GM18505 (cell line): ENCODE measurements around the gene TMEM91.

Experiments
- ATAC-seq: cut with Tn5 transposase; IDR thresholded peaks from one replicate; pipeline ENCODE4 v1.9.1; 2021; ENCODE audit not compliant: unreplicated experiment
- POLR2A ChIP-seq: IDR thresholded peaks from 4 replicates; pipeline ENCODE4 v1.6.1; 2011; ENCODE audit warnings: borderline replicate concordance; ENCODE audit not compliant: insufficient read depth, insufficient read length; ENCODE audit errors: extremely low read depth

The TMEM91 gene

GRCh38 chr19:41415154-41415571 is 38.8 kb downstream of the TMEM91 start:
- no peak for ATAC-seq
- TF ChIP-seq POLR2A, result no peak

GRCh38 chr19:41416194-41416674 is 39.9 kb downstream of the TMEM91 start:
- no peak for ATAC-seq
- no peak for TF ChIP-seq POLR2A

DNA sequence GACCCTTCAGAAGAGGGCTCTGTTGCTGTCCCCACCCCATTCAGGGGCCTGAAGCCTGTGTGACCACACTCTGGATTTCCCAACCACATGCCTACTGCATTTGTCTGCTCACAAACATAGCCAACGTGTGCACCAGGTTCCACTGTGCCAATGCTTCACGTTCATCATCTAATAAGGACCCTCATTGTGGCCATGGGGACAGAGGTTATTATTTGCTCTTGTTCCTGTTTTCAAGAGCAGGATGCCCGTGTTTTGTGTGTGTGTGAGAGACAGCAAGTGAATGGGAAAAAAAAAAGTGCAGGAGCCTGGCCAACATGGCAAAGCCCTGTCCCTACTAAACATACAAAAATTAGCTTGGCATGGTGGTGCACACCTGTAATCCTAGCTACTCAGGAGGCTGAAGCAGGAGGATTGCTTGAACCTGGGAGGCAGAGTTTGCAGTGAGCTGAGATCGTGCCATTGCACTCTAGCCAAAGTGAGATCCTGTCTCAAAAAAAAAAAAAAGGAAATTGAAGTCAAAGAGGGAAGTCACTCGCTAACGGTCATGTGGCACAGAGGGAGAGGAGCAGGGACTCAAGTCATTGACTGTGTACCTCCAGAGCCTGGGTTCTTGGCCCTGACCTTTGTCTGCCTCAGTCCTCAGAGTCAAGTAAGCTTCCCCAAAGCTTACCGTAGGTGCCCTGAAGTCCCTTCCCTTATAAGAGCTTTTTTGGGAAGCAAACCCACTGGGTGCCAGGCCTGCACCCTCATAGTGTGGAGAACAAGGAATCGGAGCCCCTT is 44.0 kb downstream of the TMEM91 start:
- ATAC-seq, result no peak
- no peak for TF ChIP-seq POLR2A

DNA sequence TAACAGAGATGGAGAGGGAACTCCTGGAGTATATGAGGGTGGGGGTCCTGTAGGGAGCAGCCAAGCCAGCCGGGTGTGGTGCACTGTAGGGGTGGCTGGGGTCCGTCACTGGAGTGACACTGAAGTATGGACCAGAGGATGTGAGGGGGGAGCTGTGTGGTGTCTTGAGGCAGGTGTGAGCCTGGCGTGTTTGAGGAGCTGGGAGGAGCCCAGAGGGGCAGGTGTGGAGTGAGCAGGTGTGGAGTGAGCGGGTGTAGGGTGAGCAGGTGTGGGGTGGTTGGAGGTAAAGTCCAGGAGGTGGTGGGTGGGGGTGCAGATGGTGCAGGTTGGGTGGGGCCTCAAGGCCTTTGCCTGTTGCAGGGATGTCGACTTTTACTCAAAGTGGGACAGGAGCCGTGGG is 45.0 kb downstream of the TMEM91 start:
- ATAC-seq, result no peak
- no peak for TF ChIP-seq POLR2A

GRCh38 chr19:41421973-41422372 is 45.6 kb downstream of the TMEM91 start:
- no peak for TF ChIP-seq POLR2A
- no peak for ATAC-seq

DNA sequence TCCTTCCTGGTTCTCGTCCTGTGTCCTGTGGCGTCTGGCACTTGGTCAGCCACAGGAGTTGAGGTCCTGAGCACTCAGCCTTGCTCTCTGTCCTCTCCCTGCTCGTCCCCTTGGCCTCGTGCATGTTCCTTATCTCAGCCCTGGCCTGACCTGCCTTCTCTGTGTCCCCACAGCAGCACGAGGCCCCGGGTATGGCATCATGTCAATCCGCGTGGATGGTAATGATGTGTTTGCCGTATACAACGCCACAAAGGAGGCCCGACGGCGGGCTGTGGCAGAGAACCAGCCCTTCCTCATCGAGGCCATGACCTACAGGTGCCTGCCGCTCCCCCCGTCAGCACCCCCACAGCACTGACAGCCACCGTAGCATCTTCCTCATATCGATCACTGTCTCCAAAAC is 46.1 kb downstream of the TMEM91 start:
- TF ChIP-seq POLR2A, result no peak
- ATAC-seq, result no peak

DNA sequence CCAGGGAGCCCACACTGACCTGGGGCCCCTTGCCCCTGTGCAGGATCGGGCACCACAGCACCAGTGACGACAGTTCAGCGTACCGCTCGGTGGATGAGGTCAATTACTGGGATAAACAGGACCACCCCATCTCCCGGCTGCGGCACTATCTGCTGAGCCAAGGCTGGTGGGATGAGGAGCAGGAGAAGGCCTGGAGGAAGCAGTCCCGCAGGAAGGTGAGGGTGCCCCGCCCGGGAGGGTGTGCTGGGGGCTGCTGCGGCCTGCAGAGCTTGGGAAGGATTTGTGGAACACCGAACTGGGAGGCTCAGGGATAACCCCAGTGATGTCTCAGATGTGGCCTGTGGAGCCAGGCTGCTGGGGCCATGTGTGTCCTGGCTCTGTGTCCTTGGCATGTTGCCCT is 46.6 kb downstream of the TMEM91 start:
- TF ChIP-seq POLR2A, result no peak

DNA sequence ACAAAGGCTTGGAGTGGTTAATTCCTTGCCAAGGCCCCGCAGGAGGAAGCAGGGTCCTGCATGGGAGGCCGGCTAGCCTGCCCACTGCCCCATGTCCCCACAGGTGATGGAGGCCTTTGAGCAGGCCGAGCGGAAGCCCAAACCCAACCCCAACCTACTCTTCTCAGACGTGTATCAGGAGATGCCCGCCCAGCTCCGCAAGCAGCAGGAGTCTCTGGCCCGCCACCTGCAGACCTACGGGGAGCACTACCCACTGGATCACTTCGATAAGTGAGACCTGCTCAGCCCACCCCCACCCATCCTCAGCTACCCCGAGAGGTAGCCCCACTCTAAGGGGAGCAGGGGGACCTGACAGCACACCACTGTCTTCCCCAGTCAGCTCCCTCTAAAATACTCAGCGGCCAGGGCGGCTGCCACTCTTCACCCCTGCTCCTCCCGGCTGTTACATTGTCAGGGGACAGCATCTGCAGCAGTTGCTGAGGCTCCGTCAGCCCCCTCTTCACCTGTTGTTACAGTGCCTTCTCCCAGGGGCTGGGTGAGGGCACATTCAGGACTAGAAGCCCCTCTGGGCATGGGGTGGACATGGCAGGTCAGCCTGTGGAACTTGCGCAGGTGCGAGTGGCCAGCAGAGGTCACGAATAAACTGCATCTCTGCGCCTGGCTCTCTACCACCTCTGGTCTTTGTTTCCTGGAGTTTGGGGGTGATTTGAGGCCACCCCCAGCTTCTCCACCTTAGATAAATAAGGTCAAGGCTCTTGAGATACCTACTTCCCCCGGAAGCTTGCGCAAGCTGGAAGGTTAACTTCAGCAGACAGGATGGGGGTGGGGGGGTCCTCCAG is 48.2 kb downstream of the TMEM91 start:
- ATAC-seq, result no peak
- no peak for TF ChIP-seq POLR2A

More for the DNA sequence above, 46.6 kb downstream of the TMEM91 start:
- no peak for ATAC-seq

DNA sequence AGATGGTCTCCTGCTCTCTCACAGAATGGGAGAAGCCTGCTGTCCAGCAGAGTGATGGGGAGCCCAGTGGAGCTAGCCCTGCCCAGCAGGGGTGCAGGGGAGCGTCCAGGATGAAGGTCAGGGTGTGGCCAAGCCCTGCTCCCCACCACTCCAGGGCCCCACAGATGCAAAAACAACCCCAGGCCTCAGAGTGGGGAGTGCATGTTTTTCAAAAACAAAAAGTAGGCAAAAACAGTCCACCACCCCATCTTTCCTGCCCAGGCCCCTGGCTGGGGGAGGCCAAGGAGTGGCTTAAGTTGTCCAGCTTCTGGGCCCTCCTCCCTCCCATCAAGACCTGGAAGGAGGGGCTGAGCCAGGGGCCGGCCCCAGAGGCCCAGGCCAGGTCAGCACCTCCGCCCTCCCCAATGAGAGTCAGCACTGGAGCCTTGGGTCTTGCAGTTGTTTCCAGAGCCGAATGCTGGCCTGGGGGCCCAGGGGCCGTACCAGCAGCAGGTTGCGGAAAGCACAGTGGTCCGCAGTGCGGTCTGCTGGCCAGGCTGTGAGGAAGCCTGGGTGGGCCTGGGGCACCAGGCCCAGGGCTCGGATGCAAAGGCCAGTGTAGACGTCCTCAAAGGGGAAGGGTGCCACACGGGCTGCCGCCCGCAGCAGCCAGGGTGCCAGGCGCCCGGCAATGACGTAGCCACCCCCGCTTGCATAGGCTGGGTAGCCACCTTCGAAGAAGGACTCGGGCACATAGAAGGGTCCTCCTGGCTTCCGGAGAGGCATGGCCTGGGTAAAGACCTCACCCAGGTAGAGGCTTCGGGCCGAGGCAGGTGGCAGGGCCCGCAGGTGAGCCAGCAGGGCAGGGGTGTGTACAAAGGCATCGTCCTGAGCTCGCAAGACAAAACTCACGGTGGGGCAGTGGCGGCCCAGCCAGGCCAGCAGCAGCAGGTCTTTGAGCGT is 49.1 kb downstream of the TMEM91 start:
- TF ChIP-seq POLR2A, result no peak
- ATAC-seq, result no peak

DNA sequence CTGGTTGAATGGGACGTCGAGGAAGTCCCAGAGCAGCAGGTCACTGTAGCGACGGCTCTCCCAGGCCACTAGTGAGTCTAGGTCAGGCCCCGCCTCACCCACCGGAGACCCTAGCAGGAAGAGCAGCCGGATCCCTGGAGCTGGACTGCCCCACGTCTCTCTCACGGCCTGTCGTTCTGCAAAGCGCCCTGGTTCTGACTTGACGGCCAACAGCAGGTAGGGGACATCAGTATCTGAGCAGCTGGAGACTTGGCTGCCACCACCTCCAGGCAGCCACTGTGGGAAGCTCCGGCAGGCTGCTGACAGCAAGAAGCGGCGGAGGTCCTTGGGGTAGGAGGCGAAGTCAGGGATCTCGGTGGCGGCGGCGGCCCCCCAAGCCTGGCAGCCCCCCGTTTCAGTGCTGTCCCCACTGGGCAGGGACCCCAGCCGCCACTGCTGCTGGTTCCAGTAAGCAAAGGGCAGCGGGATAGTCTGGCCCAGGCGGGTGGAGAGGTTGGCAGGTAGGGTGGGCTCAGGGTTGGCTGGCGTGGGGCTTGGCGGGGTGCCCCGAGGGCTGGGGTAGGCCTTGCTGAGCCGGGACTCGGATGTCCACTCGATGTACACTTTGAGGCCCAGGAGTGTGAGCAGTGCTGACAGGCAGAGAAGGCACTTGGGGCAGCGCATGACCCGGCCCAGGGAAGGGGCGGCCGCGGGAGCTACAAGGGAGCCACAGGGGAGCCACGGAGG is 49.9 kb downstream of the TMEM91 start:
- TF ChIP-seq POLR2A, result no peak
- ATAC-seq, result no peak

- no peak for TF ChIP-seq POLR2A
- ATAC-seq, result no peak
Measured at GRCh38 chr19:41426952-41427646, 50.8 kb downstream of the TMEM91 start, which contains the start of gene B3GNT8. Gene B3GNT8, minus strand, starts transcription at chr19:41427374. Its CDS starts 596 bp downstream, at chr19:41426778.

GRCh38 chr19:41427647-41428480 is 51.5 kb downstream of the TMEM91 start:
- no peak for ATAC-seq
- no peak for TF ChIP-seq POLR2A

DNA sequence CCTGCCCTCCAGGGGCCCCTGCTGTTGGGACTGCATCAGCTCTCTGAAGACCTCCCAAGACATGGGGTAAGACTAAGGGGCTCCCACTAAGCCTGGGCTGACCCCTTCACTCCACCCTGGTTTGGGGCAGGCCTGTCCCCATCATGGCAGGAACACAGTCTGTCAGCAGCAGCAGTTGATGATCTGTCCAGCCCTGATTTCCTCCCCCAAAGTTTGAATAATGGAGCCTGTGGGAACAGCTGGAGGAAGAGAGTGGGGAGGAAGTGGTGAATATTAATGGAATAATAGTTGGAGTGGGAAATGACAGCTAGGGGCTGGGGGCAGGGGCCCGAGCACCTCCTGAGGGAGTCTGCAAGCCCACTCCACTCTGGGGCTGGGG is 52.1 kb downstream of the TMEM91 start:
- ATAC-seq, result no peak
- no peak for TF ChIP-seq POLR2A
